GM19099 (cell line): ENCODE measurements around the gene LMLN.

Source experiments
- POLR2A ChIP-seq: IDR thresholded peaks from 3 replicates; pipeline ENCODE4 v1.6.1; 2011; ENCODE audit warnings: low read depth; ENCODE audit not compliant: insufficient read length; ENCODE audit errors: extremely low read depth

The LMLN gene

GRCh38 chr3:197996855-197997254, 36.8 kb downstream of the LMLN start:
- no peak for TF ChIP-seq POLR2A

DNA sequence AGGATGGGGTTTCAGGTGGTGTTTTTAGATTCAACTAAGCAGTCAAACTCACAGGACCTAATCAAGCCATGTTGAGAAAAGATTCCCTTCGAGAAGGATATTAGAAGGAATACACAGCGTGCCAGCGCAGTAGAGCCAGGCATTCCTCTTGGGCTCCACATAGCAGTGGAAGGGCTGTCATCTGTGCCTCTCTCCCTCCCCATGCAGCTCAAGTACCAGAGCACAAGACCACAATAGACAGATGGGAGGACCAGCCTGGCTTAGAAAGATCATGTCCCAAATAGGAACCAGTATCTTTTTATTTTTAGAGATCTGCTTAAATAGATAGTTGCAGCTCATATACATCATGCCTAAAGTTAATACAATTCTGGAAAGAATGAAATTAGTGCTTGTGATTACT, 37.9 kb downstream of the LMLN start:
- no peak for TF ChIP-seq POLR2A

DNA sequence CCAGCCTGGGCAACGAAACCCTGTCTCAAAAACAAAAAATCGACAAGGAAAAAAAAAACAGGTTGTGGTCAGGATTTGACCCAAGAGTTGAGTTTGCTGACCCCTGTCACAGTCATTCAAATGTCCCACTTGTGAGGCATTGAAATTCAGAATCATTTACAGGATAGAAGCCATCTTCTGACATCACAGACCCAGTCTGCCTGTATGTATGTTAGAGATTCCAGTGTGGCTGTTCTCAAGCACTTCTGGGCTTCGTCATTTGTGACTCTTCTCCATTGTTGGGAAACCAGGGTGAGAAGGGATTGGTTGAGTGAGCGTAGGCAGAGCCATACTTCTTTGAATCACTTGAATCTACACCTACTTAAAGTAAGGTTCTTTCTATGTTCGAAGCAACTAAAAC, 57.1 kb downstream of the LMLN start:
- TF ChIP-seq POLR2A = no peak

GRCh38 chr3:198018416-198018815, 58.4 kb downstream of the LMLN start:
- no peak for TF ChIP-seq POLR2A

DNA sequence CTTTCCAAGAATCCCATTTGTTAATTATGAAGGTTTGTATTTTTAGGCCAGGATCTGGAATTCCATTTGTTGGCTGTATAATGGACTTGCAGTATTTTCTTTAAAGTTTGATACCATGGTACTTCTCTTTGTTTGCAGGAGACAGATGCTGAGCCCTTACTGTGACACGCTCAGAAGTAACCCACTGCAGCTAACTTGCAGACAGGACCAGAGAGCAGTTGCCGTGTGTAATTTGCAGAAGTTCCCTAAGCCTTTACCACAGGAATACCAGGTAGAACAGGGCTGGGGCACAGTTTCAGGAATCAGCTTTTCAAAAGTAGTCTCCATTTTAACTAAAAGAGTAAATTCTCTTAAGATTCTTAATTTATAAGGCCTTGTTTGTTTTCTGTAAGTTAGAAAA, 59.1 kb downstream of the LMLN start:
- no peak for TF ChIP-seq POLR2A

GRCh38 chr3:198021320-198021719, 61.3 kb downstream of the LMLN start:
- no peak for TF ChIP-seq POLR2A

DNA sequence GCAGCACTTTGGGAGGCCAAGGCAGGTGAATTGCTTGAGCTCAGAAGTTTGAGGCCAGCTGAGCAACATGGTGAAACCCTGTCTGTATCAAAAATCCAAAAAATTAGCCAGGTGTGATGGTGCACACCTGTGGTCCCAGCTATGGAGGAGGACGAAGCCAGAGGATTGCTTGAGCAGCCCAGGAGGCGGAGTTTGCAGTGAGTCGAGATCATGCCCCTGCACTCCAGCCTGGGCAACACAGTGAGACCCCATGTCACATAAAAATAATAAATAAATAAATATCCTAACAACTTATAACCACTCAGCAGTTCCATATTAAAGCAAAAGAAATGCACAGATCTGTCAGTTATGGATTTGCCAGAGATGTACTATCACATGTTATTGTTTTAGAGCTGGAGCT, 62.6 kb downstream of the LMLN start:
- TF ChIP-seq POLR2A = no peak

- no peak for TF ChIP-seq POLR2A
Observed at GRCh38 chr3:198025644-198026043, 65.6 kb downstream of the LMLN start.

DNA sequence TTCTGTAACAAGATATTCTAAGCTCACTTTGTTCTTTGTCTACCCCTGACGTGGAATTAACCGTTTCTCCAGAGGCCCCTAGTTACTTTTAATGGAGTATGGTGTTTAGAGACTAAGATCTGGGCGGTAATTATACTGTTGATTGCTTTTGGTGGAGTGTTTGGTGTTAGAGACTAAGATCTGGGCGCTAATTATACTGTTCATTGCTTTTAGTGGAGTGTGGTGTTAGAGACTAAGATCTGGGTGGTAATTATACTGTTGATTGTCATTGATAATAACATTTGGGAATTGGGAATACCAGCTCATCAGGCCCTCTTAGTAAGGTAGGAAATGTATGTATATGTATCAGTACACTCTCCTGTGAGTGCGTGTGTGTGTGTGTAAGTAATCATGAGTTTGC, 66.6 kb downstream of the LMLN start:
- TF ChIP-seq POLR2A = no peak

GRCh38 chr3:198027045-198027798, 67.2 kb downstream of the LMLN start:
- no peak for TF ChIP-seq POLR2A

DNA sequence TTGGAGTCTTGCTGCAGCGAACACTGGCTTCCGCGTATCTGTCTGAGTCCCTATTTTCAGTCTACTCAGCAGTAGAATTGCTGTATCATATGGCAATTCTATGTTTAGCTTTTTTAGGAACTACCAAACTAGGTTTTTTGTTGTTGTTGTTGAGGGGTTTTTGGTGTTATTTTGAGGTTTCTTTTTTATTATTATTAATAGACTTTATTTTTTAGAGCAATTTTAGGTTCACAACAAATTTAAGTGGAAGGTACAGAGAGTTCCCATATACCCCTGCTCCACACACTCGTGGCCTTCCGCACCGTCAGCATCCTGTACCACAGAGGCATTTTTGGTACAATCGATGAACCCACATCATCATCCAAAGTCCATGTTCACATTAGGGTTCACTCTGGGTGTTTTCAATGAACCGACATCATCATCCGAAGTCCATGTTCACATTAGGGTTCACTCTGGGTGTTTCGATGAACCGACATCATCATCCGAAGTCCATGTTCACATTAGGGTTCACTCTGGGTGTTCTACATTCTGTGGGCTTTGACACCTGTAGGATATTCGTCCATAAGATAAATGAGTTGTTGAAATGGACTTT, 67.9 kb downstream of the LMLN start:
- no peak for TF ChIP-seq POLR2A

GRCh38 chr3:198028718-198029117, 68.7 kb downstream of the LMLN start:
- no peak for TF ChIP-seq POLR2A

DNA sequence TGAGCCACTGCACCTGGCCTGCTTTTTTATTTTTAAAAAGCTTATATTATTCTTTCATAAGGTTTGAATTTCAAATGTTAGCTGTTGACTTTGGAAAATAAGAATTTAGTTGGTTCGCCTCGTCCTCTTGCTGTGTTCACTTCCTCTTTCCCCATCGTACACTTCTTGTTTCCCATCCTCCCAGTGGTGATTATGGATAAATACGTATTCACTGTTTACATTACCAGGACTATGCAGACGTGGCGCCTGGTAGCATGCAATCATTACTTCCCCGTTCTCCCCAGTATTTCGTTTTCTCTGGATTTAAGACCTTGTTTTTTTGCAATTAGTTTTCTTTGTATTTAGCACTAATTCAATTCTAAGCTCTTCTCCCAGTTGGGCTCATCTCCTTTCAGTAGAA, 70.1 kb downstream of the LMLN start:
- TF ChIP-seq POLR2A = no peak

DNA sequence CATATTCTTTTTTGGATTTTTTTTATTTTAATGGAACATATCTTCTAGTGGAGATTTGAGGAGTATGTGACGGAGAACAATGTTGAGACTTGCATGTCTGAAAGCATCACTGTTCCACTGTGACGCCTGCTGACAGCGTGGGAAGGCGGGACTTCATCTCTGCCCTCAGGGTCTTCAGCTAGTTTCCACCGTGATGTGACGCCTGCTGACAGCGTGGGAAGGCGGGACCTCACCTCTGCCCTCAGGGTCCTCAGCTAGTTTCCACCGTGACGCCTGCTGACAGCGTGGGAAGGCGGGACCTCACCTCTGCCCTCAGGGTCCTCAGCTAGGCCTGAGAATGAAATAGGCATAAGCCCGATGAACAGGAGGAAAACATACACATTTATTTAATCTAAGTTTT, 70.7 kb downstream of the LMLN start:
- TF ChIP-seq POLR2A = no peak

DNA sequence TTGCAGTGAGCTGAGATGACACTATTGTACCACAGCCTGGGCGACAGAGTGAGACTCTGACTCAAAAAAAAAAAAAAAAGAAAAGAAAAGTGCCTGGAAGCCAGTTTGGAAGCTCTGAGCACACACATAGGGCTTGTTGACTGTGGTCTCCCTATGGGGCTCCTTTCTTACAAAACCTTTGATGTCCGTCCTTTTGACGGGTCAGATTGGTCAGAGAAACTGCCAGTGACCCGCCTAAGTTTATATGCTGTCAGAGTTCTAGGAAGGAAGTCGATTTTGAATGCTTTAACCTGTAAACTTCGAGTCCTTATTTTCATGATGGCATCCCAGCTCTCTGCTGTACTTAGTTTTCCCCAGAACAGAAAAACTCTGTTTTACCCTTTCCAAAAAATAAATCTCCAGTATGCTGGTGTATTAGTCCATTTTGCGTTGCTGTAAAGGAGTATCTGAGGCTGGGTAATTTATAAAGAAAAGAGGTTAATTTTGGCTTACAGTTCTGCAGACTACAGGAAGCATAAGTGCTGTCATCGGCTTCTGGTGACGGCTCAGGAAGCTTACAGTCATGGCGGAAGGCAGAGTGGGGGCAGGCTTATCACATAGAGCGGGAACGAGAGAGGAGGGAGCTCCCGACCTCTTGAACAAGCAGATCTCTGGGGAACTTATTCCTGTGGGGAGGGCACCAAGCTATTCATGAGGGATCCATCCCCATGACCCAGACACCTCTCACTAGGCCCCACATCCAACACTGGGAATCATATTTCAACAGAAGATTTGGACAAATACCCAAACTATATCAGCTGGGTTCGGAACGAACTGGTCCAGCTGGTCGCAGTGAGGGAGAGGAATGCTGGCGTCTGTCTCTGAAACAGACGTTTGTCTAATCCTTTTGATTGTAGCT, 72.3 kb downstream of the LMLN start:
- TF ChIP-seq POLR2A = no peak

- TF ChIP-seq POLR2A = no peak
Observed at GRCh38 chr3:198043119-198043518, 83.1 kb downstream of the LMLN start.
